ENCODE results near the gene GNB1L. TPM values are rescaled to one million over a fixed set of nuclear protein-coding genes. Genes with fewer than 3 reads are reported as not detected.

GNB1L gene
- total and polyA plus RNA-seq, 4 donors: 4.5 to 9.3 (median 6.7) TPM

- ATAC-seq (ENCODE audit: insufficient read depth, low FRiP score) (no peak), DNase-seq (no peak)
- H3K9me3 ChIP-seq (ENCODE audit: control insufficient read depth in 4 of 4, insufficient read depth in 3 of 4, low read length in 3 of 4): no peaks in the 10 kb centered on the region
- H3K27me3 ChIP-seq (ENCODE audit: control insufficient read depth in 3 of 3, insufficient read depth in 3 of 3, low read length in 2 of 3): peaks cover 0 to 21% (median 9%) of the 10 kb centered on the region in 3 donors
- H3K9ac ChIP-seq (ENCODE audit: insufficient read depth in 1 of 2, low read length in 2 of 2): no peak overlapping the region
- H3K36me3 ChIP-seq (ENCODE audit: control insufficient read depth in 4 of 4, insufficient read depth in 4 of 4, low read length in 4 of 4): no peaks in the 10 kb centered on the region
- no peak overlapping the region for H3K27ac ChIP-seq (ENCODE audit: low read depth in 1 of 2, low read length in 1 of 2)
- 74 to 88% methylated on average over 15 of the region's 15 CpGs for WGBS, 2 donors
- H3K4me3 ChIP-seq: no peak overlapping the region
- no peak for TF ChIP-seq CTCF (IDR thresholded peaks at IDR 0.05; ENCODE audit: control extremely low read depth, extremely low read depth)
- peaks cover 0 to 12% (median 0%) of the 10 kb centered on the region in 5 donors for H3K4me1 ChIP-seq (ENCODE audit: control insufficient read depth in 5 of 5, insufficient read depth in 5 of 5, low read length in 5 of 5)
Observed at GRCh38 chr22:19748991-19749664, 105.5 kb downstream of the GNB1L start.

- H3K9me3 ChIP-seq (ENCODE audit: control insufficient read depth in 4 of 4, insufficient read depth in 3 of 4, low read length in 3 of 4): no peaks in the 10 kb centered on the region
- no peak overlapping the region for H3K27ac ChIP-seq (ENCODE audit: low read depth in 1 of 2, low read length in 1 of 2)
- H3K9ac ChIP-seq (ENCODE audit: insufficient read depth in 1 of 2, low read length in 2 of 2): no peak overlapping the region
- no peak overlapping the region for H3K4me3 ChIP-seq
- TF ChIP-seq CTCF (IDR thresholded peaks at IDR 0.05; ENCODE audit: control extremely low read depth, extremely low read depth): no peak
- no peak for DNase-seq
- H3K36me3 ChIP-seq (ENCODE audit: control insufficient read depth in 4 of 4, insufficient read depth in 4 of 4, low read length in 4 of 4): no peaks in the 10 kb centered on the region
- H3K27me3 ChIP-seq (ENCODE audit: control insufficient read depth in 3 of 3, insufficient read depth in 3 of 3, low read length in 2 of 3): peaks cover 0 to 11% (median 4%) of the 10 kb centered on the region in 3 donors
- ATAC-seq (ENCODE audit: insufficient read depth, low FRiP score): no peak
- peaks cover 0 to 20% (median 0%) of the 10 kb centered on the region in 5 donors for H3K4me1 ChIP-seq (ENCODE audit: control insufficient read depth in 5 of 5, insufficient read depth in 5 of 5, low read length in 5 of 5)
- WGBS, 2 donors: 75 to 77% methylated on average over 4 of the region's 4 CpGs
Observed at GRCh38 chr22:19748139-19748538, 106.5 kb downstream of the GNB1L start.

- WGBS, 2 donors: 86 to 87% methylated on average over 12 of the region's 12 CpGs
- no peak for DNase-seq
- TF ChIP-seq CTCF (IDR thresholded peaks at IDR 0.05; ENCODE audit: control extremely low read depth, extremely low read depth): no peak
Observed at GRCh38 chr22:19747551-19747950, 107.1 kb downstream of the GNB1L start.

More at GRCh38 chr22:19747551-19747950, 107.1 kb downstream of the GNB1L start:
- Histone ChIP-seq H3K27me3 (ENCODE audit: control insufficient read depth in 3 of 3, insufficient read depth in 3 of 3, low read length in 2 of 3) (peaks cover 0 to 6% (median 0%) of the 10 kb centered on the region in 3 donors), H3K4me3 (no peak overlapping the region), H3K27ac (ENCODE audit: low read depth in 1 of 2, low read length in 1 of 2) (no peak overlapping the region), H3K9ac (ENCODE audit: insufficient read depth in 1 of 2, low read length in 2 of 2) (no peak overlapping the region), H3K9me3 (ENCODE audit: control insufficient read depth in 4 of 4, insufficient read depth in 3 of 4, low read length in 3 of 4) (no peaks in the 10 kb centered on the region), H3K4me1 (ENCODE audit: control insufficient read depth in 5 of 5, insufficient read depth in 5 of 5, low read length in 5 of 5) (peaks cover 0 to 20% (median 0%) of the 10 kb centered on the region in 5 donors), H3K36me3 (ENCODE audit: control insufficient read depth in 4 of 4, insufficient read depth in 4 of 4, low read length in 4 of 4) (no peaks in the 10 kb centered on the region)
- no peak for ATAC-seq (ENCODE audit: insufficient read depth, low FRiP score)
